Tibial nerve (tissue), 4 donors: ENCODE results near the gene PRPS1. TPM values are rescaled to one million over a fixed set of nuclear protein-coding genes. Genes with fewer than 3 reads are reported as not detected.
"Not testable (repeated sequence)": the region's sequence is repeated elsewhere in the genome, so short reads cannot be mapped to it uniquely, and the experiment has no call there.

ENCODE experiments used
- DNase-seq, 2 donors: peaks; one replicate each; pipeline ENCODE4 v3.0.0-alpha.2; 2019; ENCODE audit warnings: low spot score in 2 of 2
- H3K27ac ChIP-seq, 4 donors: fragments of 200-600 bp; sonication (generic) in 3 of 4; one replicate each; pipeline ENCODE4 v1.5.1; 2017 to 2019; ENCODE audit warnings: mild to moderate bottlenecking in 1 of 4
- H3K27me3 ChIP-seq, 2 donors: fragments of 200-600 bp; sonication (generic) in 1 of 2; one replicate each; pipeline versions ENCODE4 v1.5.1 to v1.6.0; 2017 to 2019
- H3K36me3 ChIP-seq, 3 donors: fragments of 200-600 bp; sonication (generic); one replicate each; pipeline ENCODE4 v1.5.1; 2018 to 2019
- H3K4me1 ChIP-seq, 4 donors: fragments of 200-600 bp; sonication (generic) in 3 of 4; one replicate each; pipeline ENCODE4 v1.5.1; 2017 to 2019
- H3K4me3 ChIP-seq, 4 donors: fragments of 200-600 bp; sonication (generic) in 3 of 4; one replicate each; pipeline ENCODE4 v1.5.1; 2017 to 2019; ENCODE audit warnings: mild to moderate bottlenecking in 1 of 4, moderate library complexity in 1 of 4
- H3K9me3 ChIP-seq, 4 donors: fragments of 200-600 bp; sonication (generic) in 3 of 4; one replicate each; pipeline ENCODE4 v1.5.1; 2017 to 2019
- EP300 ChIP-seq, 2 donors: sonication (generic); formaldehyde crosslinking; IDR thresholded peaks; one replicate each; pipeline ENCODE4 v1.6.1; 2017; ENCODE audit warnings: antibody characterized with exemption in 2 of 2, mild to moderate bottlenecking in 1 of 2
- POLR2A ChIP-seq, 2 donors: fragments of 450-650 bp; IDR thresholded peaks; one replicate each; pipeline ENCODE4 v1.6.1; 2017; ENCODE audit warnings: antibody characterized with exemption in 2 of 2, mild to moderate bottlenecking in 2 of 2, moderate library complexity in 2 of 2
- WGBS, 2 donors: methylation state at CpG; one replicate each; pipeline ENCODE4 v1.1.5; 2018; 5-methylcytosine and 5-hydroxymethylcytosine counted together
- total RNA-seq, 4 donors: library from RNA; depleted of rRNA; stranded (reverse); fragments of >200 nt; gene quantifications; one replicate each; pipeline ENCODE4 v1.1.0, GENCODE V29; 2016
- TF ChIP-seq, protein P1 (sequence below), 5 experiments: fragments of 200-600 bp in 3 of 5; fragments of 450-650 bp in 2 of 5; sonication (generic) in 3 of 5; IDR thresholded peaks; one replicate each; pipeline ENCODE4 v1.5.1; 2016 to 2019; ENCODE audit warnings: antibody characterized with exemption in 5 of 5, mild to moderate bottlenecking in 3 of 5, moderate library complexity in 2 of 5

Gene PRPS1
- total RNA-seq, 4 donors from 2014 or later: 19.0 to 33.3 (median 28.9) TPM

DNA sequence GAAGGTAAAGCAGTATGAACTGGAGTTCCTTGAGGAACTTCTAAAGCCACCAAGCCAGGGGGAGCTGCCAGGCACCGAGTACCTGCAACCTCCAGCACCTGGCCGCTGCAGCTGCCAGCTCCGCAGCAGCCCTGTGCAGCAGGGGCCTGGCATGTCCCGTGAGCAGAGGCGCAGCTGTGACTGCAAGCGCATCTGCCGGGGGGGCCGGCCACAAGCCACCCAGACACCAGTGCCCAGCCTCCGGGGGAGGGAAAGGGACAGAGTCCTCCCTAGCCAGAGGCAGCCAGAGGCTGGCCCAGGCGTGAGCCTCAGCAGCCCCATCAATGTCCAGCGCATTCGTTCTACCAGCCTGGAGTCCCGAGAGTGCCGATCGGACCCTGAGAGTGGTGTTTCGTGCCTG lies 26.6 kb upstream of the PRPS1 start:
- TF ChIP-seq, protein P1, sequence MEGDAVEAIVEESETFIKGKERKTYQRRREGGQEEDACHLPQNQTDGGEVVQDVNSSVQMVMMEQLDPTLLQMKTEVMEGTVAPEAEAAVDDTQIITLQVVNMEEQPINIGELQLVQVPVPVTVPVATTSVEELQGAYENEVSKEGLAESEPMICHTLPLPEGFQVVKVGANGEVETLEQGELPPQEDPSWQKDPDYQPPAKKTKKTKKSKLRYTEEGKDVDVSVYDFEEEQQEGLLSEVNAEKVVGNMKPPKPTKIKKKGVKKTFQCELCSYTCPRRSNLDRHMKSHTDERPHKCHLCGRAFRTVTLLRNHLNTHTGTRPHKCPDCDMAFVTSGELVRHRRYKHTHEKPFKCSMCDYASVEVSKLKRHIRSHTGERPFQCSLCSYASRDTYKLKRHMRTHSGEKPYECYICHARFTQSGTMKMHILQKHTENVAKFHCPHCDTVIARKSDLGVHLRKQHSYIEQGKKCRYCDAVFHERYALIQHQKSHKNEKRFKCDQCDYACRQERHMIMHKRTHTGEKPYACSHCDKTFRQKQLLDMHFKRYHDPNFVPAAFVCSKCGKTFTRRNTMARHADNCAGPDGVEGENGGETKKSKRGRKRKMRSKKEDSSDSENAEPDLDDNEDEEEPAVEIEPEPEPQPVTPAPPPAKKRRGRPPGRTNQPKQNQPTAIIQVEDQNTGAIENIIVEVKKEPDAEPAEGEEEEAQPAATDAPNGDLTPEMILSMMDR (IDR thresholded peaks at IDR 0.05): no peak
- no peak overlapping the region for H3K27ac ChIP-seq
- H3K9me3 ChIP-seq: no peaks in the 10 kb centered on the region
- H3K36me3 ChIP-seq: no peaks in the 10 kb centered on the region
- DNase-seq: no peak
- H3K27me3 ChIP-seq: no peaks in the 10 kb centered on the region
- no peaks in the 10 kb centered on the region for H3K4me1 ChIP-seq
- no peak overlapping the region for H3K4me3 ChIP-seq
- WGBS, 2 donors: 97% methylated on average over 11 of the region's 16 CpGs; no CpG with 5 or more reads in 1 of the 2 donors

DNA sequence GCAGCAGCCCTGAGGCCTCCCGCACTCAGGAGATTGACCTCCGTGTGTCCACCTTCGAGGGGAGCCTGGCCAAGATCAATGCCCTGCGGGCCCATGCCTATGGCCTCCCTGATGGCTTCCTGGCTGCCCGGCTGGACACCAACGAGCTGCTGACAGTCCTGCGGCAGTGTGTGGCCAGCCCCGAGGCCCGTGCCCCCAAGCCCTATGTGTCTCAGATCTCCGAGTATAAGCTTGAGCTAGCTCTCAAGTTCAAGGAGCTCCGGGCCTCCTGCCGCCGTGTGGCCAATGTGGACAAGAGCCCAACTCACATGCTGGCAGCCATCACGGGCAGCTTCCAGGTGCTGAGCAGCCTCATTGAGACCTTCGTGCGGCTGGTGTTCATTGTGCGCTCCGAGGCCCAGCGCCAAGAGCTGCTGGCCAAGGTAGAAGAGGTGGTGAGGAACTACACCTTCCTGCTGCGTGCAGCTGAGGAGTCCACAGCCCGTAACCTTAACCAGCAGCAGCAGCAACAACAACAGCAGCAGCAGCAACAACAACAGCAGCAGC lies 25.5 kb upstream of the PRPS1 start:
- Histone ChIP-seq H3K27ac (no peak overlapping the region), H3K4me1 (no peaks in the 10 kb centered on the region), H3K36me3 (no peaks in the 10 kb centered on the region), H3K9me3 (no peaks in the 10 kb centered on the region), H3K27me3 (no peaks in the 10 kb centered on the region), H3K4me3 (no peak overlapping the region)
- no peak for DNase-seq
- 90% methylated on average over 8 of the region's 21 CpGs; no CpG with 5 or more reads in 1 of the 2 donors for WGBS, 2 donors
- TF ChIP-seq POLR2A (IDR thresholded peaks at IDR 0.05) (no peak), EP300 (IDR thresholded peaks at IDR 0.05) (no peak)
- TF ChIP-seq, protein P1 (IDR thresholded peaks at IDR 0.05): no peak

DNA sequence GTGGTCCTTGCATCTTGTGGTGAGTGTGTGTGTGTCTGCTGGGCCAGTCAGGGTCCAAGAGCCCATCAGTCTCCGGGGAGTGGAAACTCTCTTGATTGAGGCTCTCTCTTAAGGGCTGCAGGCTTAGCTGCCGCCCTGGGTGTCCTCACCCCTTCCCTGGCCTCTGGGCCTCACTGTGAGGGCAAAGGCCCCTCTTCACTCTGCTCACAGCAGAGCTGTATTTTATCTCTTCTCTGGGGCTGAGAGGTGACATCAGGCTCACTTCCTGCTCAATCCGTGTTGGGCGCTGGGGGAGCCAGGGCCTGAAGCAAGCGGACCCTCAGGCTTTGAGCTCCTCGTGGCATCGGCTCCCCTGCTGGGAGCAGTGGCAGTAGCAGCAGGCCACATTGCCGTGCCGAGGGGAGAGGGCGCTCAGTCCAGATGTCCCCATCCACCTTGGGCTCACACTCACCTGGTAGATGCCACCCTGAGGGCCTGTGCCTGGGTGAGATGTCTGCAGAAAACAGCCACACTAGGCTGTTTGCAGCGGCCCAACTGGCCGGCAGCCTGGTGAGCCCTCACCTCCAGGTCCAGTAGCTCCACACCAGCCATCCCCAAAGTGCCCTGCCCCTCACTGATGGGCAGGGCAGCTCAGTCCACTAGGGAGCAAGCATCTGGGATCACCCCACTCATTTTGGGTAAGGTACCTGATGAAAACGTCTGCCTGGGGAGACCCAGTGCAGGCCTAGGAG lies 24.7 kb upstream of the PRPS1 start:
- DNase-seq: no peak
- no peaks in the 10 kb centered on the region for H3K9me3 ChIP-seq
- WGBS, 2 donors: 81 to 92% methylated on average over 2 to 12 of the region's 13 CpGs
- H3K36me3 ChIP-seq: no peaks in the 10 kb centered on the region
- no peak overlapping the region for H3K27ac ChIP-seq
- TF ChIP-seq, protein P1 (IDR thresholded peaks at IDR 0.05): no peak
- no peak for TF ChIP-seq EP300 (IDR thresholded peaks at IDR 0.05)
- no peak for TF ChIP-seq POLR2A (IDR thresholded peaks at IDR 0.05)
- H3K4me3 ChIP-seq: no peak overlapping the region
- H3K4me1 ChIP-seq: no peaks in the 10 kb centered on the region
- H3K27me3 ChIP-seq: no peaks in the 10 kb centered on the region

DNA sequence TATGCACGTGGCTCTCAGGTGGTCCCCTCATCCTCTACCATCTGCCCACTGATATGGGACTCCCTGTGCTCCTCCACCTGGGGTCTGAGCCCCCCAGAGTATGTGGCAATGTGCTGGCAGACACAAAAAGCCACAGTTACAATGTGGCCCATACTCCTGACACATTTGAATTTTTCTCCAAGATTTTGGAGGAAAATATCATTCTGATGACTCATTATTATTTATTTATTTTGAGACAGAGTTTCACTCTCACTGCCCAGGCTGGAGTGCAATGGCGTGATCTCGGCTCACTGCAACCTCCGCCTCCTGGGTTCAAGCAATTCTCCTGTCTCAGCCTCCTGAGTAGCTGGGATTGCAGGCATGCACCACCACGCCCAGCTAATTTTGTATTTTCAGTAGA lies 19.2 kb upstream of the PRPS1 start:
- not testable (repeated sequence) for H3K36me3 ChIP-seq, H3K27me3 ChIP-seq, DNase-seq, H3K9me3 ChIP-seq, H3K27ac ChIP-seq, H3K4me3 ChIP-seq, H3K4me1 ChIP-seq
- 70 to 78% methylated on average over 5 of the region's 5 CpGs for WGBS, 2 donors

DNA sequence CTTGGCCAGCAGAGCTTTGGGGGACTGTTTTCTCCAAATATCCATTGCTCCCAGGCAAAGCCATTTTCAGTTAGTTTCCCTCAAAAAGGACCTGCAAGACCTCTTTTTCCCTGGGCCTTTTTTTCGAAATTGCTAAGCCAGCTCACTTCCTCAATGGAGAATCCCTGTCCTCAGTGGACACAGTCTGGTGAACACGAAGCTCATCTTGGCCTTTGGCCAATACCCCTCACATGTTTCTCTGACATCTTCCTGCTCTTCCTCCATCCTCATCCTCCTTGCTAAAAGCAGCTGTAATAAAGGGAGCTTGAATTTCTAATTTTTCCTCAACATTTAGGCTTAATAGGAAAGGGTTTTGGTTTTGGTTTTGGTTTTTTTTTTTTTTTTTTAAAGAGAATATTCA lies 17.6 kb upstream of the PRPS1 start:
- DNase-seq: no peak
- H3K4me3 ChIP-seq: no peak overlapping the region
- peaks cover 0 to 5% of the 10 kb centered on the region in 2 donors for H3K27me3 ChIP-seq
- no peaks in the 10 kb centered on the region for H3K9me3 ChIP-seq
- H3K4me1 ChIP-seq: no peaks in the 10 kb centered on the region
- TF ChIP-seq POLR2A (IDR thresholded peaks at IDR 0.05): no peak
- no peak for TF ChIP-seq EP300 (IDR thresholded peaks at IDR 0.05)
- TF ChIP-seq, protein P1 (IDR thresholded peaks at IDR 0.05): no peak
- H3K27ac ChIP-seq: no peak overlapping the region
- H3K36me3 ChIP-seq: no peaks in the 10 kb centered on the region
- 35 to 46% methylated on average over 2 of the region's 2 CpGs for WGBS, 2 donors
